A673 (cell line): ENCODE measurements around the gene ABHD10. TPM values are rescaled to one million over a fixed set of nuclear protein-coding genes. Genes with fewer than 3 reads are reported as not detected.

Source experiments
- BruUV-seq: library from RNA; stranded (reverse); fragments of 400-500 nt; replicated peaks from 2 replicates; lab custom pipeline; 2021; lab: Mats Ljungman, UMichigan
- CTCF ChIA-PET: fragments of 300-600 bp; sonication (Branson Sonifier 250); formaldehyde crosslinking; loops from one replicate; lab custom pipeline; 2022; ENCODE audit warnings: antibody characterized with exemption; lab: Charles Lee
- POLR2A ChIA-PET: fragments of 300-600 bp; sonication (Branson Sonifier 250); formaldehyde crosslinking; loops from one replicate; lab custom pipeline; 2022; ENCODE audit warnings: antibody characterized with exemption; ENCODE audit not compliant: low non-redundant PET; lab: Charles Lee
- DNase-seq: peaks from one replicate; pipeline ENCODE4 v3.0.0-alpha.2; 2015; ENCODE audit warnings: low spot score
- H3K27ac ChIP-seq: fragments of 200-600 bp; sonication (generic); 2 replicates; pipeline ENCODE4 v1.5.1; 2016; ENCODE audit warnings: mixed run types, low read depth, mild to moderate bottlenecking, mixed read lengths, antibody characterized with exemption, low read length; ENCODE audit not compliant: poor library complexity, severe bottlenecking
- H3K27me3 ChIP-seq: fragments of 200-600 bp; sonication (generic); replicated peaks from 2 replicates; pipeline ENCODE4 v1.6.1; 2017; ENCODE audit warnings: mixed run types, low read depth, mild to moderate bottlenecking, mixed read lengths, antibody characterized with exemption, low read length; ENCODE audit not compliant: insufficient read depth, poor library complexity
- H3K36me3 ChIP-seq: fragments of 200-600 bp; sonication (generic); 2 replicates; pipeline ENCODE4 v1.6.1; 2016; ENCODE audit warnings: mixed run types, mild to moderate bottlenecking, mixed read lengths, antibody characterized with exemption, low read length; ENCODE audit not compliant: insufficient read depth, poor library complexity, severe bottlenecking
- H3K4me1 ChIP-seq: fragments of 200-600 bp; sonication (generic); 2 replicates; pipeline ENCODE4 v1.6.1; 2017; ENCODE audit warnings: mixed run types, mild to moderate bottlenecking, mixed read lengths, antibody characterized with exemption, low read length; ENCODE audit not compliant: insufficient read depth, poor library complexity, severe bottlenecking
- H3K4me3 ChIP-seq: fragments of 200-600 bp; sonication (generic); 2 replicates; pipeline ENCODE4 v1.5.1; 2016; ENCODE audit warnings: low read depth, mixed run types, mild to moderate bottlenecking, mixed read lengths, low read length; ENCODE audit not compliant: poor library complexity, severe bottlenecking
- H3K9me3 ChIP-seq: fragments of 200-600 bp; sonication (generic); 2 replicates; pipeline ENCODE4 v1.6.1; 2016; ENCODE audit warnings: mixed run types, low read depth, mild to moderate bottlenecking, mixed read lengths, antibody characterized with exemption, low read length; ENCODE audit not compliant: poor library complexity, severe bottlenecking
- CTCF ChIP-seq: fragments of 300-800, 200-600 bp; sonication (generic); conservative IDR thresholded peaks from 2 replicates; pipeline ENCODE4 v1.5.1; 2017; ENCODE audit warnings: low read depth, mild to moderate bottlenecking, antibody characterized with exemption, low read length, moderate library complexity, mixed read lengths
- EZH2 ChIP-seq: fragments of 200-600 bp; sonication (generic); IDR thresholded peaks from 2 replicates; pipeline ENCODE4 v1.6.1; 2017; ENCODE audit warnings: borderline replicate concordance, low read depth, mild to moderate bottlenecking, mixed read lengths, antibody characterized with exemption, low read length; ENCODE audit not compliant: poor library complexity, severe bottlenecking
- intact Hi-C: fragments of 100-400 bp; cut with micrococcal nuclease; formaldehyde crosslinking; loops from one replicate; pipeline ENCODE4 v1.10.0; 2022; ENCODE audit not compliant: unreplicated experiment
- total RNA-seq: library from RNA; stranded (reverse); gene quantifications from 2 replicates; pipeline ENCODE4 v1.2.3, GENCODE V29; 2021

The ABHD10 gene
- total RNA-seq, 1 experiment from 2014 or later: 40.7 TPM

- Histone ChIP-seq H3K9me3 (no peaks in the 10 kb centered on the region), H3K4me1 (no peaks in the 10 kb centered on the region), H3K27ac (no peak overlapping the region), H3K36me3 (no peaks in the 10 kb centered on the region), H3K27me3 (no peaks in the 10 kb centered on the region), H3K4me3 (no peak overlapping the region)
- POLR2A ChIA-PET: no interaction called here
- intact Hi-C loops: no loop called here
- TF ChIP-seq EZH2 (no peak), CTCF (no peak)
- DNase-seq: no peak
- BruUV-seq: no TSS peak
- CTCF ChIA-PET: no interaction called here
These were observed 5.9 kb upstream of the ABHD10 start for GRCh38 chr3:111972891-111973290.

GRCh38 chr3:111975131-111975530 is 3.7 kb upstream of the ABHD10 start:
- intact Hi-C loops: no loop called here

GRCh38 chr3:111976254-111976653 is 2.6 kb upstream of the ABHD10 start:
- CTCF ChIA-PET: no interaction called here
- no peak for TF ChIP-seq EZH2
- no peak for TF ChIP-seq CTCF
- H3K4me3 ChIP-seq: no peak overlapping the region

More at GRCh38 chr3:111975131-111975530, 3.7 kb upstream of the ABHD10 start:
- DNase-seq: no peak
- no peak overlapping the region for H3K27ac ChIP-seq
- no peaks in the 10 kb centered on the region for H3K4me1 ChIP-seq
- no TSS peak for BruUV-seq
- no peaks in the 10 kb centered on the region for H3K36me3 ChIP-seq
- POLR2A ChIA-PET: no interaction called here
- CTCF ChIA-PET: no interaction called here
- TF ChIP-seq CTCF: no peak
- TF ChIP-seq EZH2: no peak
- H3K9me3 ChIP-seq: no peaks in the 10 kb centered on the region
- no peak overlapping the region for H3K4me3 ChIP-seq
- no peaks in the 10 kb centered on the region for H3K27me3 ChIP-seq

More at GRCh38 chr3:111976254-111976653, 2.6 kb upstream of the ABHD10 start:
- no TSS peak for BruUV-seq
- intact Hi-C loops: no loop called here
- Histone ChIP-seq H3K27me3 (no peaks in the 10 kb centered on the region), H3K27ac (no peak overlapping the region), H3K9me3 (no peaks in the 10 kb centered on the region), H3K4me1 (peaks cover 7% of the 10 kb centered on the region), H3K36me3 (no peaks in the 10 kb centered on the region)
- no peak for DNase-seq
- POLR2A ChIA-PET: no interaction called here
